Mesothelial cell of epicardium (in vitro differentiated cells): ENCODE data around the gene DNAH2. TPM values are rescaled to one million over a fixed set of nuclear protein-coding genes. Genes with fewer than 3 reads are reported as not detected.
A peak's percentile ranks its signal among the peaks of the same experiment; 100 is the strongest.

ENCODE experiments used
- DNase-seq, 2 experiments: peaks; one replicate each; pipeline ENCODE4 v3.0.0; 2021; ENCODE audit warnings: low spot score in 2 of 2; ENCODE audit not compliant: unreplicated experiment in 2 of 2
- H3K27ac Mint-ChIP-seq: 2 replicates; pipeline ENCODE4 v1.8.0; 2021; ENCODE audit warnings: mixed read lengths
- H3K27me3 Mint-ChIP-seq: 2 replicates; pipeline ENCODE4 v1.8.0; 2021; ENCODE audit warnings: low read depth, mixed read lengths
- H3K36me3 Mint-ChIP-seq: 2 replicates; pipeline ENCODE4 v1.8.0; 2021; ENCODE audit warnings: mixed read lengths
- H3K4me1 Mint-ChIP-seq: 2 replicates; pipeline ENCODE4 v1.8.0; 2021; ENCODE audit warnings: mixed read lengths
- H3K4me3 Mint-ChIP-seq: 2 replicates; pipeline ENCODE4 v1.8.0; 2021; ENCODE audit warnings: mild to moderate bottlenecking, moderate library complexity, mixed read lengths
- H3K9me3 Mint-ChIP-seq: 2 replicates; pipeline ENCODE4 v1.8.0; 2021; ENCODE audit warnings: mixed read lengths
- total RNA-seq: library from RNA; stranded (reverse); gene quantifications from 3 replicates; pipeline ENCODE4 v1.2.1, GENCODE V29; 2021
- TF ChIP-seq, protein P1 (sequence below): fragments of 200-600 bp; sonication (generic); IDR thresholded peaks from one replicate; pipeline ENCODE4 v1.5.0; 2021; ENCODE audit warnings: antibody characterized with exemption; ENCODE audit not compliant: unreplicated experiment

Gene DNAH2
- total RNA-seq, 1 donor from 2014 or later: 0.18 TPM

DNA sequence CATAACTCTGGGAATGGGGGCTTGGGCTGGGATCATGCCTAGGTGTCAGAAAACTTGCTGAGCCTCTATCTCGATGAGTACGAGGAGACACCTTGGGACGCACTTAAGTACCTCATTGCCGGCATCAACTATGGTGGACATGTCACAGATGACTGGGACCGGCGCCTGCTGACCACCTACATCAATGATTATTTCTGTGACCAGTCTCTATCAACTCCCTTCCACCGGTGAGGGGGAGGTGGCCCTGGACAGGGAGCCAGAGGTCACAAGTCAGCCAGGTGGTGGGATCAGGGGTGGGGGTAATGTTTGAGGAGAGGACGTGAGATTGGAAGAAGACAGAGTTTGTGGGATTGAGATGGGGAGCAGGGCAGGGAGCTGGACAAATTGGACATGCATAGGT lies 113.1 kb downstream of the DNAH2 start:
- H3K27me3 Mint-ChIP-seq: peaks cover 25% of the 10 kb centered on the region
- no peak for DNase-seq
- peaks cover 13% of the 10 kb centered on the region for H3K4me1 Mint-ChIP-seq
- H3K4me3 Mint-ChIP-seq: no peak overlapping the region
- no peak overlapping the region for H3K27ac Mint-ChIP-seq
- no peaks in the 10 kb centered on the region for H3K9me3 Mint-ChIP-seq
- TF ChIP-seq, protein P1, sequence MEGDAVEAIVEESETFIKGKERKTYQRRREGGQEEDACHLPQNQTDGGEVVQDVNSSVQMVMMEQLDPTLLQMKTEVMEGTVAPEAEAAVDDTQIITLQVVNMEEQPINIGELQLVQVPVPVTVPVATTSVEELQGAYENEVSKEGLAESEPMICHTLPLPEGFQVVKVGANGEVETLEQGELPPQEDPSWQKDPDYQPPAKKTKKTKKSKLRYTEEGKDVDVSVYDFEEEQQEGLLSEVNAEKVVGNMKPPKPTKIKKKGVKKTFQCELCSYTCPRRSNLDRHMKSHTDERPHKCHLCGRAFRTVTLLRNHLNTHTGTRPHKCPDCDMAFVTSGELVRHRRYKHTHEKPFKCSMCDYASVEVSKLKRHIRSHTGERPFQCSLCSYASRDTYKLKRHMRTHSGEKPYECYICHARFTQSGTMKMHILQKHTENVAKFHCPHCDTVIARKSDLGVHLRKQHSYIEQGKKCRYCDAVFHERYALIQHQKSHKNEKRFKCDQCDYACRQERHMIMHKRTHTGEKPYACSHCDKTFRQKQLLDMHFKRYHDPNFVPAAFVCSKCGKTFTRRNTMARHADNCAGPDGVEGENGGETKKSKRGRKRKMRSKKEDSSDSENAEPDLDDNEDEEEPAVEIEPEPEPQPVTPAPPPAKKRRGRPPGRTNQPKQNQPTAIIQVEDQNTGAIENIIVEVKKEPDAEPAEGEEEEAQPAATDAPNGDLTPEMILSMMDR: no peak
- no peaks in the 10 kb centered on the region for H3K36me3 Mint-ChIP-seq

DNA sequence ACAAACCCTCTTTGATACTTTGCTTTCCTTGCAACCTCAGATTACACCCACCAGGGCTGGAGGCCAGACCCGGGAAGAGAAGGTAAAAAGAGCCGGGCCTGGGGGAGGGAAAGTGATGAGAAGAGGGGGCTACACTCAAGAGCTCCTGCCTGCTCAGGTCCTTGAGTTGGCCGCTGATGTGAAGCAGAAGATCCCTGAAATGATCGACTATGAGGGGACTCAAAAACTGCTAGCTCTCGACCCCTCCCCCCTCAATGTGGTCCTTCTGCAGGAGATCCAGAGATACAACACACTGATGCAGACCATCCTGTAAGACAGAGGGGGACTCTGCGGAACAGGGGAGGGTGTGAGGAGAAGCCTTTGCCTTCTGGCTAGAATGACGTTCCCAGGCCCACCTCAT lies 113.7 kb downstream of the DNAH2 start:
- no peaks in the 10 kb centered on the region for H3K9me3 Mint-ChIP-seq
- H3K36me3 Mint-ChIP-seq: no peaks in the 10 kb centered on the region
- H3K4me3 Mint-ChIP-seq: no peak overlapping the region
- no peak for DNase-seq
- H3K27ac Mint-ChIP-seq: no peak overlapping the region
- H3K27me3 Mint-ChIP-seq: peaks cover 25% of the 10 kb centered on the region
- peaks cover 12% of the 10 kb centered on the region for H3K4me1 Mint-ChIP-seq
- TF ChIP-seq, protein P1: no peak

DNA sequence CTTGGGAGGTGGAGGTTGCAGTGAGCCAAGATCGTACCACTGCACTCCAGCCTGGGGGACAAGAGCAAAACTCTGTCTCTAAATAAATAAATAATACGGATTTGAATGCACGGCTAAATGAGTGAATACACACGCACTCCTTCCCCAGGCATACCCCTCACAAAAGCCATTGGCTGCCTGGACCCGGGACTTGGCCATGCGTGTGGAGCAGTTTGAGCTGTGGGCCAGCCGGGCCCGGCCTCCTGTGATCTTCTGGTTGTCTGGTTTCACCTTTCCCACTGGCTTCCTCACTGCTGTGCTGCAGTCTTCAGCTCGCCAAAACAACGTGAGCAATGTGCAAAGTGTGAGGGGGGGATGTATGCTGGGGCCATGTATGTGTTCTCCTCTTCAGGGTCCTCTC lies 114.9 kb downstream of the DNAH2 start:
- TF ChIP-seq, protein P1: no peak
- Mint-ChIP-seq H3K27ac (no peak overlapping the region), H3K36me3 (no peaks in the 10 kb centered on the region), H3K9me3 (no peaks in the 10 kb centered on the region), H3K27me3 (peaks cover 25% of the 10 kb centered on the region), H3K4me3 (peak overlapping the region; percentile 13), H3K4me1 (peaks cover 21% of the 10 kb centered on the region)
- DNase-seq: no peak

- Mint-ChIP-seq H3K27me3 (peaks cover 22% of the 10 kb centered on the region), H3K4me3 (peak overlapping the region; percentile 94), H3K9me3 (no peaks in the 10 kb centered on the region), H3K27ac (no peak overlapping the region), H3K4me1 (peaks cover 25% of the 10 kb centered on the region), H3K36me3 (no peaks in the 10 kb centered on the region)
- TF ChIP-seq, protein P1: no peak
- no peak for DNase-seq
These were observed 115.7 kb downstream of the DNAH2 start for GRCh38 chr17:7833011-7833794.

- DNase-seq: peak; percentile 82 to 90
- TF ChIP-seq, protein P1: no peak
- H3K27me3 Mint-ChIP-seq: peaks cover 22% of the 10 kb centered on the region
- H3K9me3 Mint-ChIP-seq: no peaks in the 10 kb centered on the region
- H3K4me3 Mint-ChIP-seq: peak within 1 kb of the TSS; percentile 94
- H3K27ac Mint-ChIP-seq: peak within 1 kb of the TSS; percentile 100
- H3K4me1 Mint-ChIP-seq: peaks cover 31% of the 10 kb centered on the region
- no peaks in the 10 kb centered on the region for H3K36me3 Mint-ChIP-seq
These were observed 116.4 kb downstream of the DNAH2 start, which contains the start of gene KDM6B for GRCh38 chr17:7833795-7834541. KDM6B (plus strand) TSS chr17:7834217; CDS start chr17:7845555, 11,338 bp downstream.
